ENCODE results near the gene CRB1. TPM values are rescaled to one million over a fixed set of nuclear protein-coding genes. Genes with fewer than 3 reads are reported as not detected.

Gene CRB1
- total RNA-seq, 3 donors from 2014 or later (not counting 1 experiment from before 2014, with no cell fraction given): 0.36 to 0.83 TPM; not detected in 1

GRCh38 chr1:197312163-197312562 lies 44.1 kb downstream of the CRB1 start:
- intact Hi-C loops (cut with micrococcal nuclease): no loop called here
- H3K36me3 Mint-ChIP-seq: no peaks in the 10 kb centered on the region
- H3K4me1 ChIP-seq (ENCODE audit: control insufficient read depth, insufficient read depth, low read length): no peaks in the 10 kb centered on the region
- H3K27ac Mint-ChIP-seq: no peak overlapping the region
- H3K4me3 Mint-ChIP-seq: no peak overlapping the region
- no peak for DNase-seq
- H3K4me1 Mint-ChIP-seq: no peaks in the 10 kb centered on the region
- H3K36me3 ChIP-seq (ENCODE audit: control insufficient read depth, insufficient read depth, low read length): no peaks in the 10 kb centered on the region
- H3K9me3 Mint-ChIP-seq: no peaks in the 10 kb centered on the region
- H3K27me3 ChIP-seq (ENCODE audit: control insufficient read depth, insufficient read depth, low read length): no peaks in the 10 kb centered on the region
- ATAC-seq: no peak
- no peak overlapping the region for H3K27ac ChIP-seq (ENCODE audit: low read length)
- TF ChIP-seq, protein P1, sequence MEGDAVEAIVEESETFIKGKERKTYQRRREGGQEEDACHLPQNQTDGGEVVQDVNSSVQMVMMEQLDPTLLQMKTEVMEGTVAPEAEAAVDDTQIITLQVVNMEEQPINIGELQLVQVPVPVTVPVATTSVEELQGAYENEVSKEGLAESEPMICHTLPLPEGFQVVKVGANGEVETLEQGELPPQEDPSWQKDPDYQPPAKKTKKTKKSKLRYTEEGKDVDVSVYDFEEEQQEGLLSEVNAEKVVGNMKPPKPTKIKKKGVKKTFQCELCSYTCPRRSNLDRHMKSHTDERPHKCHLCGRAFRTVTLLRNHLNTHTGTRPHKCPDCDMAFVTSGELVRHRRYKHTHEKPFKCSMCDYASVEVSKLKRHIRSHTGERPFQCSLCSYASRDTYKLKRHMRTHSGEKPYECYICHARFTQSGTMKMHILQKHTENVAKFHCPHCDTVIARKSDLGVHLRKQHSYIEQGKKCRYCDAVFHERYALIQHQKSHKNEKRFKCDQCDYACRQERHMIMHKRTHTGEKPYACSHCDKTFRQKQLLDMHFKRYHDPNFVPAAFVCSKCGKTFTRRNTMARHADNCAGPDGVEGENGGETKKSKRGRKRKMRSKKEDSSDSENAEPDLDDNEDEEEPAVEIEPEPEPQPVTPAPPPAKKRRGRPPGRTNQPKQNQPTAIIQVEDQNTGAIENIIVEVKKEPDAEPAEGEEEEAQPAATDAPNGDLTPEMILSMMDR (IDR thresholded peaks at IDR 0.05): no peak
- H3K4me3 ChIP-seq (ENCODE audit: low read length): no peak overlapping the region
- H3K27me3 Mint-ChIP-seq (ENCODE audit: low read depth in 2 of 2): peaks cover 7% of the 10 kb centered on the region in 2 donors
- 89% methylated on average over 4 of the region's 5 CpGs for WGBS (ENCODE audit: insufficient coverage)
- no peaks in the 10 kb centered on the region for H3K9me3 ChIP-seq (ENCODE audit: control insufficient read depth, insufficient read depth, low read length)

GRCh38 chr1:197313713-197314112 lies 45.7 kb downstream of the CRB1 start:
- DNase-seq: no peak
- WGBS (ENCODE audit: insufficient coverage): 68% methylated on average over 4 of the region's 5 CpGs
- H3K4me3 Mint-ChIP-seq: no peak overlapping the region
- H3K27ac Mint-ChIP-seq: no peak overlapping the region
- H3K27me3 ChIP-seq (ENCODE audit: control insufficient read depth, insufficient read depth, low read length): no peaks in the 10 kb centered on the region
- no peaks in the 10 kb centered on the region for H3K9me3 Mint-ChIP-seq
- no peaks in the 10 kb centered on the region for H3K36me3 ChIP-seq (ENCODE audit: control insufficient read depth, insufficient read depth, low read length)
- no peaks in the 10 kb centered on the region for H3K36me3 Mint-ChIP-seq
- no peak overlapping the region for H3K4me3 ChIP-seq (ENCODE audit: low read length)
- H3K4me1 ChIP-seq (ENCODE audit: control insufficient read depth, insufficient read depth, low read length): no peaks in the 10 kb centered on the region
- TF ChIP-seq, protein P1 (IDR thresholded peaks at IDR 0.05): no peak
- intact Hi-C loops (cut with micrococcal nuclease): no loop called here
- no peaks in the 10 kb centered on the region for H3K9me3 ChIP-seq (ENCODE audit: control insufficient read depth, insufficient read depth, low read length)
- ATAC-seq: no peak
- H3K27ac ChIP-seq (ENCODE audit: low read length): no peak overlapping the region
- H3K4me1 Mint-ChIP-seq: no peaks in the 10 kb centered on the region
- H3K27me3 Mint-ChIP-seq (ENCODE audit: low read depth in 2 of 2): peaks cover 7 to 19% of the 10 kb centered on the region in 2 donors

DNA sequence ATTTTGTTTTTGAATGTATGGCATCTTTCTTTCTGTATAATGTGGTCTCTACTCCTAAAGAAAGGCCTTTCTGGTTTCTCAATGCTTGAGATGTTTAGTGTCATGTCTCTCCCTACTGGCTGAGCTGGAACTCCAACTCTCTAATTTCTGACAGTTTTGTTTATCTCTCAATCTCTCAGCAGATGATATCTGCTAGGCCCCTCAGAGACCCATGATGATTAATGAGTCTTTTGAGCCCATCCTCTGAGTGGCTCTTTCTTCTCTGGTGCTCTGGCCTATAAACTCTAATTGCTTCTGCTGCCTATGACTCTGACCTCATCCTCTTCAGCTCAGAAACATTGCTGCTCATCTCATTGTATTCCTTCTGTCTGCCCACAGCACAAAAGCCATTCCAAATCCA lies 46.6 kb downstream of the CRB1 start:
- no peak overlapping the region for H3K4me3 Mint-ChIP-seq
- Histone ChIP-seq H3K4me3 (ENCODE audit: low read length) (no peak overlapping the region), H3K27ac (ENCODE audit: low read length) (no peak overlapping the region), H3K9me3 (ENCODE audit: control insufficient read depth, insufficient read depth, low read length) (no peaks in the 10 kb centered on the region), H3K27me3 (ENCODE audit: control insufficient read depth, insufficient read depth, low read length) (no peaks in the 10 kb centered on the region), H3K4me1 (ENCODE audit: control insufficient read depth, insufficient read depth, low read length) (no peaks in the 10 kb centered on the region), H3K36me3 (ENCODE audit: control insufficient read depth, insufficient read depth, low read length) (no peaks in the 10 kb centered on the region)
- DNase-seq (no peak), ATAC-seq (no peak)
- TF ChIP-seq, protein P1 (IDR thresholded peaks at IDR 0.05): no peak
- H3K9me3 Mint-ChIP-seq: no peaks in the 10 kb centered on the region
- H3K27me3 Mint-ChIP-seq (ENCODE audit: low read depth in 2 of 2): peaks cover 7 to 20% of the 10 kb centered on the region in 2 donors
- no peaks in the 10 kb centered on the region for H3K36me3 Mint-ChIP-seq
- intact Hi-C loops (cut with micrococcal nuclease): no loop called here
- H3K27ac Mint-ChIP-seq: no peak overlapping the region
- no peaks in the 10 kb centered on the region for H3K4me1 Mint-ChIP-seq

DNA sequence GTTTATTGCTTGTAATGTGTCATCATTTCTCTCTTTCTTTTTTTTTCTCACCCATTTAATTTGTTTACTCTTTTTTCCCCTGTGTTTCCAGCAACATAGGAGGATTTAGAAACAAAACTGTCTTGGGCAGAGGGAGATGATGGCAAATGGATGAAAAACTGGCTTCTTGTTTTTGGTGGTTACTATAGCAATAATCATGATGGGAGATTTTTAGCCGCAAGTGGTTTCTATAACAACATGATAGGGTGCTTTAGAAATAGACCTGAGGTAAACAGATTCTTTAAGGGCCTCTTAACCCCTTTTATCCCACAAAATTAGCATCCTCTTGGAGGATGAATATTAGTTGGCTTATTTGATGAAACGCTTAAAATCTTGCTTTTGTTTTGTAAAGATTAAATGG lies 51.6 kb downstream of the CRB1 start:
- H3K9me3 Mint-ChIP-seq: no peaks in the 10 kb centered on the region
- H3K36me3 Mint-ChIP-seq: no peaks in the 10 kb centered on the region
- no peaks in the 10 kb centered on the region for H3K4me1 Mint-ChIP-seq
- Histone ChIP-seq H3K4me3 (ENCODE audit: low read length) (no peak overlapping the region), H3K27me3 (ENCODE audit: control insufficient read depth, insufficient read depth, low read length) (no peaks in the 10 kb centered on the region), H3K27ac (ENCODE audit: low read length) (no peak overlapping the region), H3K36me3 (ENCODE audit: control insufficient read depth, insufficient read depth, low read length) (no peaks in the 10 kb centered on the region), H3K9me3 (ENCODE audit: control insufficient read depth, insufficient read depth, low read length) (no peaks in the 10 kb centered on the region), H3K4me1 (ENCODE audit: control insufficient read depth, insufficient read depth, low read length) (no peaks in the 10 kb centered on the region)
- DNase-seq: peak in 1 of 2 donors; percentile 6
- peaks cover 4 to 18% of the 10 kb centered on the region in 2 donors for H3K27me3 Mint-ChIP-seq (ENCODE audit: low read depth in 2 of 2)
- no peak overlapping the region for H3K4me3 Mint-ChIP-seq
- no peak for ATAC-seq
- intact Hi-C loops (cut with micrococcal nuclease): no loop called here
- 100% methylated on average over 1 of the region's 2 CpGs for WGBS (ENCODE audit: insufficient coverage)
- H3K27ac Mint-ChIP-seq: no peak overlapping the region
- TF ChIP-seq, protein P1 (IDR thresholded peaks at IDR 0.05): no peak

Measured in natural killer cell (primary cell).